Kidney (tissue), 14 donors: ENCODE measurements around the gene ASTN1. TPM values are rescaled to one million over a fixed set of nuclear protein-coding genes. Genes with fewer than 3 reads are reported as not detected.

Source experiments
- DNase-seq, 5 donors: peaks; one replicate each; pipeline ENCODE4 v3.0.0-alpha.2; 2013 to 2020
- FAIRE-seq: peaks from 2 replicates; lab custom pipeline; 2012; peaks lifted over from hg19 to GRCh38; lab: Jason Lieb, UNC
- H3K27ac ChIP-seq, 2 donors: one replicate each; pipeline ENCODE4 v1.7.0; 2013; ENCODE audit warnings: low read depth in 2 of 2, low read length in 2 of 2, inconsistent platforms in 1 of 2
- H3K27me3 ChIP-seq: one replicate; pipeline ENCODE4 v1.7.1; 2013; ENCODE audit warnings: low read length, inconsistent platforms; ENCODE audit not compliant: control insufficient read depth, insufficient read depth
- H3K36me3 ChIP-seq, 3 donors: one replicate each; pipeline versions ENCODE4 v1.7.0 to v1.7.1; 2013; ENCODE audit warnings: low read length in 3 of 3, control low read depth in 1 of 3, inconsistent platforms in 1 of 3; ENCODE audit not compliant: insufficient read depth in 3 of 3, control insufficient read depth in 2 of 3
- H3K4me1 ChIP-seq, 3 donors: one replicate each; pipeline versions ENCODE4 v1.7.0 to v1.7.1; 2013; ENCODE audit warnings: low read length in 3 of 3, inconsistent platforms in 1 of 3, low read depth in 1 of 3; ENCODE audit not compliant: control insufficient read depth in 2 of 3, insufficient read depth in 2 of 3
- H3K4me3 ChIP-seq, 3 donors: one replicate each; pipeline versions ENCODE4 v1.7.0 to v1.8.1; 2013; ENCODE audit warnings: low read length in 3 of 3, control low read depth in 1 of 3, inconsistent platforms in 1 of 3
- H3K9ac ChIP-seq, 3 donors: one replicate each; pipeline versions ENCODE4 v1.7.0 to v1.7.1; 2013; ENCODE audit warnings: low read length in 3 of 3, control low read depth in 1 of 3, inconsistent platforms in 1 of 3
- H3K9me3 ChIP-seq, 3 donors: one replicate each; pipeline versions ENCODE4 v1.7.0 to v1.7.1; 2013; ENCODE audit warnings: low read length in 3 of 3, control low read depth in 1 of 3, inconsistent platforms in 1 of 3; ENCODE audit not compliant: control insufficient read depth in 2 of 3, insufficient read depth in 1 of 3
- CTCF ChIP-seq: IDR thresholded peaks from 3 replicates; pipeline ENCODE4 v1.5.1; 2012; ENCODE audit warnings: mild to moderate bottlenecking, moderate library complexity, borderline replicate concordance; ENCODE audit not compliant: insufficient read depth; ENCODE audit errors: extremely low read depth
- intact Hi-C: fragments of 100-400 bp; cut with DNase I; formaldehyde crosslinking; loops from one replicate; pipeline ENCODE4 v1.11.1; 2022
- polyA plus RNA-seq: library from polyadenylated mRNA; stranded (reverse); fragments of 350-450 nt; fragmentation: Illumina TruSeq; extraction: RNeasy Lipid Tissue Mini Kit (QIAGEN cat#74804); gene quantifications from one replicate; pipeline ENCODE4 v1.2.3, GENCODE V29; 2014; ENCODE audit warnings: low read depth, low replicate concordance; ENCODE audit not compliant: insufficient read depth
- total RNA-seq: library from RNA; stranded (reverse); fragmentation: NEBNext Ultra II Directional; extraction: Animal tissue kit (Norgen Biotek cat#: 25700); gene quantifications from one replicate; pipeline ENCODE4 v1.2.1, GENCODE V29; 2021
- donor health status: control.
- donor health status: control.
- donor health status: control.
- donor health status: control.
- donor health status: control.
- donor health status: DM: yes; HTN: yes; CAD: no.
- donor health status: Normal renal cell carcinoma (clear cell type).

Gene ASTN1
- total and polyA plus RNA-seq, 2 donors from 2014 or later: 0.19 to 0.25 TPM

GRCh38 chr1:176938375-176938774 lies 226.1 kb downstream of the ASTN1 start:
- FAIRE-seq: no peak
- intact Hi-C loops: no loop called here

GRCh38 chr1:176934370-176934769 lies 230.1 kb downstream of the ASTN1 start:
- intact Hi-C loops: no loop called here
- DNase-seq (no peak), FAIRE-seq (no peak)
- Histone ChIP-seq H3K4me3 (no peak overlapping the region), H3K9ac (no peak overlapping the region), H3K4me1 (no peaks in the 10 kb centered on the region), H3K36me3 (no peaks in the 10 kb centered on the region), H3K27me3 (no peaks in the 10 kb centered on the region), H3K9me3 (no peaks in the 10 kb centered on the region), H3K27ac (no peak overlapping the region)
- no peak for TF ChIP-seq CTCF

More at GRCh38 chr1:176938375-176938774, 226.1 kb downstream of the ASTN1 start:
- Histone ChIP-seq H3K4me1 (no peaks in the 10 kb centered on the region), H3K27me3 (no peaks in the 10 kb centered on the region), H3K4me3 (no peak overlapping the region), H3K9me3 (no peaks in the 10 kb centered on the region), H3K36me3 (no peaks in the 10 kb centered on the region), H3K9ac (no peak overlapping the region), H3K27ac (no peak overlapping the region)
- no peak for DNase-seq
- TF ChIP-seq CTCF: no peak

GRCh38 chr1:176932114-176933104 lies 232.1 kb downstream of the ASTN1 start:
- intact Hi-C loops: no loop called here
- no peaks in the 10 kb centered on the region for H3K9me3 ChIP-seq
- no peak overlapping the region for H3K9ac ChIP-seq
- H3K27me3 ChIP-seq: no peaks in the 10 kb centered on the region
- H3K4me3 ChIP-seq: no peak overlapping the region
- H3K27ac ChIP-seq: no peak overlapping the region
- no peak for TF ChIP-seq CTCF
- FAIRE-seq (no peak), DNase-seq (no peak)
- no peaks in the 10 kb centered on the region for H3K36me3 ChIP-seq
- no peaks in the 10 kb centered on the region for H3K4me1 ChIP-seq
